Breast epithelium (tissue), 3 donors: ENCODE results near the gene CCDC78.

Experiments used
- CTCF ChIP-seq, 3 donors: fragments of 450-650 bp; IDR thresholded peaks; one replicate each; pipeline ENCODE4 v1.5.1; 2016 to 2017; ENCODE audit warnings: antibody characterized with exemption in 3 of 3, mild to moderate bottlenecking in 3 of 3, moderate library complexity in 3 of 3
- POLR2A ChIP-seq: fragments of 450-650 bp; IDR thresholded peaks from one replicate; pipeline ENCODE4 v1.6.1; 2016; ENCODE audit warnings: antibody characterized with exemption, mild to moderate bottlenecking, moderate library complexity

GRCh38 chr16:693364-693763, 32.9 kb downstream of the CCDC78 start:
- TF ChIP-seq POLR2A = no peak
- no peak for TF ChIP-seq CTCF (IDR thresholded peaks at IDR 0.05)
